NOMO-1 treated with dmso at 0.1 percent for 144 hours (cell line): ENCODE measurements around the gene HYCC2.
A peak's percentile ranks its signal among the peaks of the same experiment; 100 is the strongest.
"Not testable (repeated sequence)": the region's sequence is repeated elsewhere in the genome, so short reads cannot be mapped to it uniquely, and the experiment has no call there.

Experiments
- DNase-seq: peaks from one replicate; lab custom pipeline; 2025; ENCODE audit not compliant: unreplicated experiment; lab: John Stamatoyannopoulos, UW

The HYCC2 gene

DNA sequence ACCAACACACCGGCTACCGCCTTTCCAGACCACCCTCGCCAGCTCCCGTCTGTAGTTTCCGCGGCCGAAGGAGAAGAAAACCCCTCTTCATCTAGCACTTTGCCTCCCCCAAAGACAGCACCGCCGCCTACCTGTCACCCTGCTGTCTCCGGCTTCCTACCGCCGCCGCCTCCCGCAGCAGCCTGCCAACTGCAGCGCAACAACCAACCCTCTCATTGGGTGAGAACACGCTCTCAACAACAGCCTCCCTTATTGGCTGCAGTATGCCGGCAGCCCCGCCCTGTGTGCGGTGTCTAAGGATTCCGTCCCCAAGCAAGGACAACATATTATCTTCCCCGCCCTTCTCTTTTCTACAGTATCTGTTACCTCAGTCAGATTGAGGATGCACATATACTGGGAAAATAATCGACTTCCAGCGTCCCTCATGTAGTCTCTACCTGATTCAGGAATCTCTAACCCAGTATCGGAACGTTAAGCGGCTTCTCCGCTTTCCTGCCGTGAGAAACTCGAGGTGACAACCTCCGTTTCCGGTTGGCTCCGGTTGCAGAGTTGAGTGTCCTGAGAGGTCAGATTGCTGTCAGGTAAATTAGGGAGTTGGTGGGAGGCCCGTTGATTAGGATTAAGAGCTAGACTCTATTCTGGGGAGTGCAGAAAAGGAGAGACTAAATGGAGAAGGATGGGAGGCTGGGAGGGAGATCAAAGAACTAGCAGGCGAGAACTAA lies at the start of gene HYCC2, which contains the start of gene NDUFB3:
Gene HYCC2 (minus strand): TSS at position 193 of the 722 bp plus-strand sequence. CDS start 47,662 bp downstream, outside the sequence.
Gene NDUFB3 (plus strand): TSS at position 523 of the 722 bp plus-strand sequence. CDS start 6,882 bp downstream, outside the sequence.
- DNase-seq: peak; percentile 97

DNA sequence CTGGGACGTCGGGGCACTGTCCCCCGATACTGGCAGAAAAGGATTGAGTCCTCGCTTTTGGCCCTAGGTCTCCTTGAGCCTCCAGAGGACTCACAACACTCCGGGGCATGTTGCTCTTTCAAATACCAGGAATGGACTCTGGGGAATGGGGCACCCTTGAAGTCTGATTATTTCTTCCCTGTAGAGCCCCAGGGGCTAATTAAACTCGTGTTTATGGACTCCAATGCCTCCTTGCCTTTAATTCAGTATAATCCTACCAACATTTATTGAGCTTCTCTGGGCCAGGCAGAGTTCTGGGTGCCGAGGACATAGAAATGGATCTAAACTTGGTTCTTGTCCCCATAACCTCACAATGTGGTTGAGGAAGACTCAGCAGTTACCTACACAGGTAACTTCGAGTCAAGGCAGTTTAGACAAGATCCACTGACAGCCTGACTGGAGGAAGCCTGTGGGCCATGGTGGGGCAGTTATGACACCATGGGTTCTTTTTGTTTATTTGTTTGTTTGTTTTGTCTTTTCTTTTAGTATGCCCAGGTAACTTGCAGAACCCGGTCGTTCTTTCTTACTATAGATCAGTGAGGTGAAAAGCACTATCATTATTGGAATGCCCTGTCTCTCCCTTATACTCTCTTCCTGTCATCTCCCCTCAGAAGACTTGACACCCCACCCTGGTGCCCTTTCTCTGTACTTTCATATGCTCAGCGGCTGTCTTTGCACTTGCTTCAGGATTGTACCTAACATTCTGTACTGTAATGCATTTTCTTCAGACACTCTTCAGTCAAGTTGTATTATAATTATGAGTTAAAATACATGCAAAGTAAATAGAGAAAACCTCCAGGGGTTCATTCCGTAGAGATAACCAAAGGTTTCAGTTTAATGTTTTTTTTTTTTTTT lies 47.7 kb upstream of the HYCC2 start:
- no peak for DNase-seq

DNA sequence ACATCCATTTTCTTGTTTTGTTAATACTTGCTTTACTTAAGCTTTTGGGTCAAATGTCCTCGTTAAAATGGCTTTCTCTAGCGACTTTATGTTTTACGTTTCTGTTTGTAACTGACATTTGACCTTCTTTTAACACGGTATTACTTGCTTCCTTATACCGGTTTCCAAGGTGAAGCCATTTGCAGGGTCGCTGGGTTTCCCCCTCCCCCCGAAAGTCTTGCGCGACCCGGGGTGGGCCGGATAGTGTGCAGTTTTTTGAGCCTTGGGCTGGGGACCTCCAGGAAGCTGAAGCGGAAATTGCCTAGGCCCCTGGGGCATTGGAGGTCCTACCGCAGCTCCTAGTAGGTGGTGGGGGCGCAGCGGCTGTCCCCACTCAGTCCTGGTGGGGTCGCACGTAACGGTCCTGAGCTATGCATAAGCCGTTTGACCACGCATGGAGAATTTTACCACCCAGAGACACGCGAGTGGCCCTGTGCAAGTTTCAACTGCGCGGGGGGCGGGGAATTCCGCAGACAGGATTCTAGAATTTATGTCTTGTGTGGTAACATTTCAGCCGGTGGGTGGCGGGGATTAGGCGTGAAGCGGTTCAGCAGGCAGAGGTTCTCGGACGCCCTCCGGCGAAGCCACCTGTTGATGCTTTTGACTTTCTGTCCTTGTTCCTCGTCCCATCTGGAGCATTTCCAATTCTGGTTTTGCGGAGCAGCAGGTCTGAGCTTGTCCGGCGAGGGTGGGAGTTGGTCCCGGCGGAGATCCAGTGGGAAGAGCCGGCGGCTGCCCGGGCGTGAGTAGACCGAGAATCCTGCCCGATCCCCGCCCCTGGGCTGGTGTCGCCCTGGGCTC lies 46.9 kb upstream of the HYCC2 start:
- peak; percentile 91 for DNase-seq

DNA sequence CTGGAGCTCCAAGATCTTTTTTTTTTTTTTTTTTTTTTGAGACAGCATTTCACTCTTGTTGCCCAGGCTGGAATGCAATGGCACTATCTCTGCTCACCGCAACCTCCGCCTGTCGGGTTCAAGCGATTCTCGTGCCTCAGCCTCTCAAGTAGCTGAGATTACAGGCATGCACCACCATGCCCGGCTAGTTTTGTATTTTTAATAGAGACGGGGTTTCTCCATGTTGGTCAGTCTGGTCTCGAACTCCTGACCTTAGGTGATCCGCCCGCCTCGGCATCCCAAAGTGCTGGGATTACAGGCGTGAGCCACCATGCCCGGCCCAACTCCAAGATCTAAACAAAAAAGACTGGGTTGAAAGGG lies 46.2 kb upstream of the HYCC2 start:
- not testable (repeated sequence) for DNase-seq

DNA sequence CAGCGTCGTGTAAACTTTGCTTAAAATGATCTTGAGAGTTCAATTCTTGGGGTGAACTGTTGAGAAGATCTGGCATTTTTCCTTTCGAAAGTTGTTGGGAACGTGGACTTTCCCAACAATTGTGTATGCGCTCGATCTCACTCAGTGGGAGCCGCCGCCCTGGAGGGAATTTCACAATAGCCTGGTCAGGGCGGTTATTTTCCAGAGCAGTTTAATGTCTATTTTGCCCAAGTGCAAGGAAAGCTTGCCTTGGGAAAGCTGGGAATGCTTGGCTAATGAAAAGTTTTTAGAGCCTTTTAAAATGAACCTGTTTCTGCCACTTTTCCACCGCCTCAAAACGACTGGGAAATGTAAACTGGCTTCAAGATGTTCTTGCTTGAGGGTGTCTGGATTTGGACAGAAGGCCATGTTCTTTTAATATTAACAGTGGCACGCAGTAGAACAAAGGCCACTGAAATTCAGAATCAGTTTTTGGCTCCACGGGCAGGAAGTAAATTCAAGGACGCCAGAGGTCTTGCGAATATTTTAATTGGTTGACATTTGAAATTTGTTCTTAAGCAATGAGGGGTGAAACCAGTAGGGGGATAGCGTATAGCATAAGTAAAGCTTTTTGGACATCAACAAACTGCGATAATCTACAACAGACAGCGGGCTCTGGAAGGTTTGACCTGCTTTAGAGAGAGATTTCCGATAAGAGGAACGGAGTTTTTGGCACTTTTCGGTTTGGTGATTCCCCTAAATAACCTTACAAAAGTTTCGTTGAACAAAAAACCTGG lies 45.7 kb upstream of the HYCC2 start:
- DNase-seq: peak; percentile 81

DNA sequence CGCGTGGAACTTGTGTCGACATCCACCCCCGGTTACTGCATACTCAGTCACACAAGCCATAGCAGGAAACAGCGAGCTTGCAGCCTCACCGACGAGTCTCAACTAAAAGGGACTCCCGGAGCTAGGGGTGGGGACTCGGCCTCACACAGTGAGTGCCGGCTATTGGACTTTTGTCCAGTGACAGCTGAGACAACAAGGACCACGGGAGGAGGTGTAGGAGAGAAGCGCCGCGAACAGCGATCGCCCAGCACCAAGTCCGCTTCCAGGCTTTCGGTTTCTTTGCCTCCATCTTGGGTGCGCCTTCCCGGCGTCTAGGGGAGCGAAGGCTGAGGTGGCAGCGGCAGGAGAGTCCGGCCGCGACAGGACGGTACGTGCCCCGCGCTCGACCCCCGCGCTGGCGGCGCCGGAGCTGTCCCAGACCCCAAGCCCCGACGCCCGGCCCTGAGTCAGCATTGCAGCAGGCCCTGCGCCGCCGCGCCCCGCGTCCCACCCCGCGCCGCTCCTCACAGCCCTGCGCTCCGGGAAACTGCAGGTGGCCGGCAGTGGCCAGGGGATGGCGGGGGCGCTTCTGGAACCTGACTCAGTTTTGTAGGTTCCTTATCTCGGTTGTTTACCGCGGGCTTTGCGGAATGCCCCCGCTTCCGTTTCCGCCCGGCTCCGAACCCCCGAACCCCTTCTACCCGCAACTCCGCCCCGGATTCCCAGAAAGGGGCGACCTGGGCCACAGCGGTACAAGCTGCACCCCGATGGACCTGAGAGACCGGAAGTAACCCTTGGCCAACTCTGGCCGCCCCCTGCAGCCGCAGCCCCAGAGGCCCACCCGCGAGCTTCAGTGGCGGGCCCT lies 44.9 kb upstream of the HYCC2 start, which contains the start of gene CFLAR:
Gene CFLAR (plus strand): TSS at position 50 of the 844 bp plus-strand sequence. CDS start 13,702 bp downstream, outside the sequence.
- DNase-seq: peak; percentile 37

DNA sequence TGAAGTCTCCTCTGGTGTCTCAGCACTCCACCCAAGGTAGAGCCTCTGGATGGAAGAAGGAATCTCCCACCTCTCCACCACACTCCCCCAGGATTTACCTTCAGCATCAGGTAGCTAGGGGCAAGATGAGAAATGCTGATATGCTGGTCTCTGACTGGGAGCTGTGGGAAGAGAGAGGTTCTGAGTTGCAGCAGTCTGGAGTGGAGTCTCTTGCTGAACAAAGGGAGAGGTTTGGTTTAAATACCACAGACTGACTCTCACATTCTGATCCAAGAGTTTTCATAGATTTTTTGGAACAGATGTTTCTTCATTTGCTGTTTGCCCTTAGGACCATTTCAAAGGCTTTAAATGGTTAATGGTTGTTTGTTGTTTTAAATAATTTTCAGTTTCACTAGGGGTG lies 43.4 kb upstream of the HYCC2 start:
- DNase-seq: no peak

DNA sequence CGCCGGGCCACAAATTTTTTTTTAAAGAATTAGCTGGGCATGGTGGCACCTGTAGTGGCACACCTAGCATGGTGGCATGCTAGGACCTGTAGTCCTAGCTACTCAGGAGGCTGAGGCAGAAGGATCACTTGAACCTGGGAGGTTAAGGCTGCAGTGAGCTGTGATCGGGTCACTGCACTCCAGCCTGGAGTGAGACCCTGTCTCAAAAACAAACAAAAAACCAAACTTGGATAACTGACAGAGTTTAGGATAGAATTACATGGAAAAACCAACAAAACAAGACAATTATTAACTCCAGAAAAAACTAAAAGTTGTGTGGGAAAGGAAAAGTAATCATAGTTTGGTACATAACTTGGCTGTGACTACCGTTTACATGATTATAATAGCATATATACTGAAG lies 42.9 kb upstream of the HYCC2 start:
- no peak for DNase-seq

DNA sequence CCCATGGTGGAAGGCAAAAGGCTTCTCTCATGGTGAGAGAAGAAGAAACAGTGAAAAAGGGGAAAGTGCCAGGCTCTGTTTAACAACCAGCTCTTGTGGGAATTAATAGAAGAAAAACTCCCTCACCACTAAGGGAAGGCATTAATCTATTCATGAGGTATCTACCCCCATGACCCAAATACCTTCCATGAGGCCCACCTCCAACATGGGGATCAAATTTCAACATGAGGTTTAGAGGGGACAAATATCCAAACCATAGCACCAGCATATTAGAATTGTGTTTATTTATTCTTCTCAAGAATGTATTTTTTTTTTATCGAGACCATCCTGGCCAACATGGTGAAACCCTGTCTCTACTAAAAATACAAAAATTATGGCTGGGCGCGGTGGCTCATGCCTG lies 39.6 kb upstream of the HYCC2 start:
- no peak for DNase-seq

DNA sequence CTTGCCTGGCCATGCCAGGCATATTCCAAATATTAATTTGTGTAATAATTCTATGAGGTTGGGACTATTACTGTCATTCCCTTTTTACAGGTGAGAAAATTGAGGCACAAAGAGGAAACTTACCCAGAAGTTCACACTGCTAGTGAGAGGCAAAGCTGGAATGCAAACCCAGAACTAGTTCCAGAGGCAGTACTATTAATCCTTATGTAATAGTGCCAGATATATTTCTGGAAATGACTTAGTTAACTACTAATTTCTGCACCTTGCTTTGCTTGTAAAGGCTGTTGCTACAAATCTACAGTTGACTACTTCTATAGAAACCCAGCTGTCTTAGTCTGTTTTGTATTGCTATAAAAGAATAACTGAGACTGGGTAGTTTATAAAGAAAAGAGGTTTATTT lies 39.1 kb upstream of the HYCC2 start:
- no peak for DNase-seq

DNA sequence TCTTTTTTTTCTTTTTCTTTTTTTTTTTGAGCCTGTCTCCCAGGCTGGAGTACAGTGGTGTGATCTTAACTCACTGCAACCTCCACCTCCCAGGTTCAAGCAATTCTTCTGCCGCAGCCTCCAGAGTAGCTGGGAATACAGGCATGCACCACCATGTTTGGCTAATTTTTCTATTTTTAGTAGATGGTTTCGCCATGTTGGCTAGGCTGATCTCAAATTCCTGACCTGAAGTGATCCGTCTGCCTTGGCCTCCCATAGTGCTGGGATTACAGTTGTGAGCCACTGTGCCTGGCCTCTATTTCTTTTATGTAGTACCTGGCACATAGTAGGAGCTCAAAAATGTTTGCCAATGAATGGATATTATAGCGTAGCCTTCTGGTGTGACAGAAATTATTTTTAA lies 37.7 kb upstream of the HYCC2 start:
- DNase-seq: no peak

DNA sequence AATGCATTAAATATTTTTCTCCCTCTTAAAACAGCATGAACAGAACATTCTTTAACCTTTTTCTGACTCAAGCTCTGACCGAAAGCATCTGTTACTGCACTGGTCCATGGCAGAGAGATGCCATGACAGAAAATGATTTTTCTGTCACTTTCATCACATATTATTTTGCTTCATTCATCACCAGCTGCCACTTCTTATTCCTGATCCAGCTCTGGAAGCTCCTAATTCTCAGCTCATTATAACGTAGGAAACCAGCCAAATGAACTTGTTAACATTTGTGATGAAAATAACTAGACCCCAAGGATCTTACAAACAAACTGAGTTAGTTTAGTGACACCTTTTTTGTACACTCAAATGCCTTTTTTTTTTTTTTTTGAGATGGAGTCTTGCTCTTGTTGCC lies 36.9 kb upstream of the HYCC2 start:
- DNase-seq: no peak

DNA sequence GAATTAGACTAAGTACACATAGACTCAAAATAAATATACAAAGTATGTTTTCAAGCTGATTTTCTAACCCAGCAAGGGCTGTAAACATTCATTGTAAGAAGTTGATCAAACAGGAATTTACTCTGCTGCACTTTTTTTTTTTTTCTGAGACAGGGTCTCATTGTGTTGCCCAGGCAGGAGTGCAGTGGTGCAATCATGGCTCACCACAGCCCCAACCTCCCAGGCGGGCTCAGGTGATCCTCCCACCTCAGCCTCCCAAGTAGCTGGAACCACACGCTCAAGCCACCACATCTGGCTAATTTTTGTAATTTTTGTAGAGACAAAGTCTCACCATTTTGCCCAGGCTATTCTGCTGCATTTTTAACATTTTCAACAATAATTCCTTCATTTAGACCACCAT lies 36.2 kb upstream of the HYCC2 start:
- DNase-seq: no peak

DNA sequence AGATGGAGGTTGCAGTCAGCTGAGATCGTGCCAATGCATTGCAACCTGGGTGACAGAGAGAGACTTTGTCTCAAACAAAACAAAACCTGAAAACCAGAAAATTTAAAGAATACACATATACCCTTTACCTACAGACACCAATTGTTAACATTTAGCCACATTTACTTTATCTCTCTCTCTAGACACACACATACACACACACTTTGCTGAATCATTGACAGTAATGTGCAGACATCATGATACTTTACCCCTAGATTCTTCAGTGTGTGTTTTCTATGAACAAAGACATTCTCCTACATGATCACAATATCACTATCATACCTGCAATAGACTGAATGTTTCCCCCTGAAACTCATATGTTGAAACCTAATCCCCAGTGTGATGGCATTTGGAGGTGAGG lies 34.3 kb upstream of the HYCC2 start:
- no peak for DNase-seq

DNA sequence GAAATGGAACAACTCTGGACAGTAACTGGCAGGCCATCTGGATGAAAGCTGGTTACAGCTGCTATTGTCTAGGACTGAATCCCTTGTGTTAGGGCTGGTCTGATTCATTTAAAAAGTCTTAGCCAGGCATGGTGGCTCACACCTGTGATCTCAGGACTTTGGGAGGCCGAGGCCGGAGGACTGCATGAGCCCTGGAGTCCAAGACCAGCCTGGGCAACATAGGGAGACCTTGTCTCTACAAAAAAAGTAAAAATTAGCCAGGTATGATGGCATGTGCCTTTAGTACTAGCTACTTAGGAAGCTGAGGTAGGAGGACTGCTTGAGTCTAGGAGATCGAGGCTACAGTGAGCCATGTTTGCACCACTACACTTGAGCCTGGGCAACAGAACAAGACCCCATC lies 29.0 kb upstream of the HYCC2 start:
- no peak for DNase-seq

DNA sequence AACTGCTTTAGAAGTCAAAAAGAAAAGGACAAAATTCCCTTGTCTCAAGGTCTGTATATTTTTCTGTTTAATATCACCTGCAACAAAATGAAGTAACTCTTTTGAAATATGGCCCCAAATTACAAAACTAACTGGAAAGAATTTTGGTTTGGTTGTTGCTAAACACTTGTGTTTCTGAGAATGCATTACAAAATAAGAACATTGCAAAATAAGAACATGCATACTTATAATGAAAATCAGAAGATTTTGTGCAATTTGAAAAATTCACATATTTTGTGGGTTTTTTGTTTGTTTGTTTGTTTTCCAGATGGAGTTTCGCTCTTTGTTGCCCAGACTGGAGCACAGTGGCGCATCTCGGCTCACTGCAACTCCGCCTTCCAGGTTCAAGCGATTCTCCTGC lies 22.1 kb upstream of the HYCC2 start:
- no peak for DNase-seq

DNA sequence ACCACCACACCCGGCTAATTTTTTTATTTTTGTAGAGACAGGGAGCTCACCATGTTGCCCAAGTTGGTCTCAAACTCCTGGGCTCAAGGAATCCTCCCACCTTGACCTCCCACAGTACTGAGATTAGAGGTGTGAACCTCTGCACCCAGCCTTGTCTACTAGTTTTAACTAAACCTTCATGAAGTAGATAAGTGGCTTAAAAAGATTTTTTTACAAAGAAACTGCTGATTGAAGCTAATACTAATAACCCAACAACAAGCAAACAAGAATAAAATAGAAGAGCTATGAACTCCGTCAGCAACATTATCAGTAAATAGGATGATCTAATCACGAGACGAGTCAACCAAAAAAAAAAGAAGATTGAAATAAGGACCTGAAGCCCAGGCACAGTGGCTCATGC lies 19.1 kb upstream of the HYCC2 start:
- DNase-seq: no peak

DNA sequence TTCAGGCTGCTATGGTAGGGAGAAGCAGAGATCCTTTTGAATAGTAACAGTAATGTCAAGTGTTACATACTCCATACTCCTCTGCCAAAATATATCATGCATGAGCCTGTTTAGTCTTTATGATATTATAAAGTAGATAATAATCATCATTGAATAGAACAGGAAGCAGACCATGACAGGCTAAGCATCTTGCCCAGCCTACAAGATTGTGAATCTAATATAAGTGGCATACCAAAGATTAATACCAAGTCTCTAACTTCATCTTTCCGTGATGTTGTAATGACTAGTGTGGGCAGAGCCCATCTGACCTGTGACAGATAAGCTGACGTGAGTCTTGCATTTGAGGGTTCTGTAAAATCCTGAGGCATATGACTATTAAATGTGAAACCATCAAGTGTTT lies 13.4 kb upstream of the HYCC2 start:
- DNase-seq: no peak

DNA sequence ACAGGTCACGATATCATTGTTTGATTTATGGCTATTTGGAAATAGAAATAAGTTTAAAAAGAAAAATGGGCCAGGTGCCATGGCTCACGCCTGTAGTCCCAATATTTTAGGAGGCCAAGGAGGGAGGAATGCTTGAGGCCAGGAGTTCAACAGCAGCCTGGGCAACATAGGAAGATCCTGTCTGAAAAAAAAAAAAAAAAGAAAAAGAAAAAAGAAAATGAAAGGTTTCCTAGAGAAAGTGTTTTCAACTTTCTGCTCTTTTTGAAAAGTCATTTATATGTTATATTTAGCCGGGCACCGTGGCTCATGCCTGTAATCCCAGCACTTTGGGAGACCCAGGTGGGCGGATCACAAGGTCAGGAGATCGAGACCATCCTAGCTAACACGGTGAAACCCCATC lies 3.5 kb upstream of the HYCC2 start:
- DNase-seq: no peak

DNA sequence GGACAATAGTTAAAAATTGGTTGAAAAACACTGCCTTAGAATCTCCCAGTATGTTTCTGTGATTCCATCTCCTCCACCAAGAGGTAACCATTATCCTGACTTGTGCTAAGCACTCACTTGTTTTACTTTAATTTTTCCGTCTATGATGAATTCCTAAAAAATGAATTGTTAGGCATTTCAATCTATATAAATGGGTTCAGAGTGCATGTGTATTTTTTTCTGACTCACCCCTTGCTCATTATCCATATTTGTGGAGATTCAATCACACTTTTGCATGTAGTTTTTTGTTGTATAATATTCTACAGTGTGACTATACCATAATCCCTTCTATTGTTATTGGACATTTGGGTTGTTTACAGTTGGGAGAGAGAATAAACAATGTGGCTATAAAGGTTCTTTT lies 1.6 kb upstream of the HYCC2 start:
- no peak for DNase-seq
